GM21447 (cell line): ENCODE measurements around the gene TDRKH.
A peak's percentile ranks its signal among the peaks of the same experiment; 100 is the strongest.
"Not testable (repeated sequence)": the region's sequence is repeated elsewhere in the genome, so short reads cannot be mapped to it uniquely, and the experiment has no call there.

Source experiments
- ATAC-seq: cut with Tn5 transposase; IDR thresholded peaks from one replicate; pipeline ENCODE4 v1.9.1; 2021; ENCODE audit not compliant: unreplicated experiment

Gene TDRKH

DNA sequence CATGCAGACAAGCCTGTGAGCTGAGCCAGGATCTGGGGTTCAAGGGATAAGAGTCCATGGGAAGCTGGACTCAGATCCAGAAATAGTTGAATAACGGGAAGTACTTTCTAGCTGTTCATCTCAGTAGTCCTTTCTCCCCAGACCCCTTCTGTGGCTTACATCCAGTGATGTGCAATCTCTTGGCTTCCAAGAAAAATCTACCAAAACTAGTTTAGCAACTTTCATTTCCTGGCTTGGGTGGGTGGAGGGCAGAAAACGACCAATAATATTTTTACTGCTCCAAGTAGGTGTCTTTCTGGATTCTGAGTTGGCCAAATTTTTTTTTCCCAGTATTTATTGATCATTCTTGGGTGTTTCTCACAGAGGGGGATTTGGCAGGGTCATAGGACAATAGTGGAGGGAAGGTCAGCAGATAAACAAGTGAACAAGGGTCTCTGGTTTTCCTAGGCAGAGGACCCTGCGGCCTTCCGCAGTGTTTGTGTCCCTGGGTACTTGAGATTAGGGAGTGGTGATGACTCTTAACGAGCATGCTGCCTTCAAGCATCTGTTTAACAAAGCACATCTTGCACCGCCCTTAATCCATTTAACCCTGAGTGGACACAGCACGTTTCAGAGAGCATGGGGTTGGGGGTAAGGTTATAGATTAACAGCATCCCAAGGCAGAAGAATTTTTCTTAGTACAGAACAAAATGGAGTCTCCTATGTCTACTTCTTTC lies 21.8 kb downstream of the TDRKH start:
- ATAC-seq, result not testable (repeated sequence)

DNA sequence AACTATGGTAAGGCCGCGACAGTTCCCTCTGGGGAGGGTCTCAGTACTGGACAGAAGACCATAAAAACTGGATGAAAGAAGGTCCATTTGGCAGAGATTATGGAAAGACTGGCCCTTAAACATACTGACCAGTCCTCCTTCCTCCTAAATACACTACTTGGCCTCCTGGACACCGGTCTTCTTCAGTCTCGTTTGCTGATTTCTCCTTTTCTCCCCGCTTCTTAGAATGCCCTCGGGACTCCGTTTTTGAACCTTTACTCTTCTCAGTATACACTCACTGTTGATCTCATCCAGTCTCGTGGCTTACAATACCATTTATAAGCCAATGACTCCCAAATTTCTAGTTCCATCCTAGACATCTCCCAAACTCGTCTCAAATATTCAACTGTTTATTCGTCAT lies 26.3 kb downstream of the TDRKH start:
- ATAC-seq, result no peak

DNA sequence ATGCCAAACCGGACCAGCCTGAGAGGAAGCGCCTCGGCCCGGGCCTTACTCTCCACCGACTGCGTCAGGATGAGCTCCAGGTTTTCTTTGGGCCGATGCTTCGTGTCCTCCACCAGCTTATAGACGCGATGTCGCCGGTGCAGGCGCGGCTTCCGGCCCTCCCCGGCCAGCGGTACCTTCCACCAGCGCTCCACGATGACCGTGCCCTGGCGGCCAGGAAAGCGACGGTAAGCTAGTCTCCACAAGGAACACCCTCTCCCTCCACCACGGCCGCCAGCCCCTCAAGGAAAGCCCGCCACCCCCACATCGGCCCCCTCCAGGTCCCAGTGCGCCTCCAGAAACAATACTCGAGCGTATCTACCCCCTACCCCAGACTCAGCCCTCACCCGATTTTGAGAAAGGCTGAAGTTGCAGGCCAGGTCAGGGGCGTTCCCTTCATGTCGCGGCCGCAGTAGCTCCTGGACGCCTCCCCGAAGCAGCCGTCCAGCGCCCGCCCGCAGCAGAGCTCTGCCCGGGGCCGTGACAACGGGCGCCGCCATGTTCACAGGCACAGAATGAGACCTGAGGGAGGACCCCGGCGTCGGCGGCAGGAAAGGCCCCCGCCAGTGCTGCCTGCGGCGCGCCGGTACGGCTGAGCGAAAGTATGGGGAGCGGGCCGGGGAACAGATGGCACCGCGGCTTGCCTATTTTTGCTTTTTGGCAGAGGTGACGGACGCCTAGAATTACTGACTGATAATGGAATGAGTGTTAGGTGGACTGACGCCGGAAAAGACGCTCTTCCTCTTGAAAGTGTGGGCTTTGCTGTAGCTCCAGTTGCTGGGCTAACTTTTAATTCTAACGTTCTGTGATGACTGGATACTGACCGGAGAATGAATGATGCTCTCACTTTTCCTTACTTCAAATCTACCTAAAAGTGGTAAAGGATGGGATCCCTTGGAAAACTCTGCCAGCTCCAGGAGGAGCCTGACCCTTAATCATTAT lies 27.1 kb downstream of the TDRKH start, which contains the start of gene MRPL9:
MRPL9 (minus strand) TSS at position 556 of the 981 bp plus-strand sequence; CDS start at position 539, 17 bp downstream.
- peak; percentile 91 for ATAC-seq

DNA sequence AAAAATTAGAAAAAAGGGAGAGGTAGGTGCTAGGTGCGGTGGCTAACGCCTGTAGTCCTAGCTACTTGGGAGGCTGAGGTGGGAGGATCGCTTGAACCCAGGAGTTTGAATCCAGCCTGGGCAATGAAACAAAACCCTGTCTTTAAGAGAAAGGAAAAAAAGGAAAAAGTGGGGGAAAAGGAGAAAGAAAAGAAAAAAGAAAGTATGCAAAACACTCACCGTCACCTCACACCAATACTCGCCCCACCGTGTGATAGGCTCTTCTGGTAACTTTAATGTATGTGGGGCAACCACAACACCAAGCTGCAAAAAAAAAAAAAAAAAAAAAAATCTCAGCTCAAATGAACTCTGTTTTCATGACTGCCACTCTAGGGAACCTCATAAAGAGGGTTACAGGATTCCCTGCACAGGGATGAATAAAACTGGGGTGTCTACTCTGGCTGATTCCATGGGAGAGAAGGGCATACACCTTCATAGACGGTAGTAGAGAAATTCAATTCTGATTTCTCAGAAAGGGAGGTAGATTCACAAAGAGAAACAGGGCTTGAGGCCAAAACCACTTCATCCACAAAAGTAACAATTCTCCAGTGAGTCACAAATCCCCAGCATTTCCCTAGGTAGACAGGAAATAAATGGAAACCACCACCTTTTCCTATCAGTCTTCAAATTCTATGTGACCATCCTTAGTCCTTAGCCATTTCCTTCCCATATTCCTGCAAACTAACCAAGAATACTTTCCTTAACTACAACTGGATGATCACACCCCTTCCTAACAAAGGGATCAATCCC lies 29.5 kb downstream of the TDRKH start:
- no peak for ATAC-seq

DNA sequence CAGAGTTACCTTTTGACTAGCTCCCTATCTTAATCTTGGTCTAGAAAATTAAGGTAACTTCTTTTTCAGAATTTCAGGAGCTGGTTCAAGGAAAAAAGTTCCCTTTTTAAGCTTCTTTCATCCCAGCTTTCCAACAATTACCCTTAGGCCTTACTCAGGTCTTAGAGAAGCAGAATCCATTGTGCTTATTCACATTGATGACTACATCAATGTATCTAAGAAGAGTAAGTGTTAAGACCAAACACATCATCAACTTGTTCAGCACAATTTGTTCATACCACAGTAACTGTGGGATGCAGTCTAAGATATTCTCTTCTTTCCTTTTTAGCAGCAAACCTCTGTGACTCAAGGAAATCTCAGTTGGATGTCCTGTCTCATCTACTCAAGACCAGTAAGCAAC lies 31.1 kb downstream of the TDRKH start:
- ATAC-seq, result no peak

DNA sequence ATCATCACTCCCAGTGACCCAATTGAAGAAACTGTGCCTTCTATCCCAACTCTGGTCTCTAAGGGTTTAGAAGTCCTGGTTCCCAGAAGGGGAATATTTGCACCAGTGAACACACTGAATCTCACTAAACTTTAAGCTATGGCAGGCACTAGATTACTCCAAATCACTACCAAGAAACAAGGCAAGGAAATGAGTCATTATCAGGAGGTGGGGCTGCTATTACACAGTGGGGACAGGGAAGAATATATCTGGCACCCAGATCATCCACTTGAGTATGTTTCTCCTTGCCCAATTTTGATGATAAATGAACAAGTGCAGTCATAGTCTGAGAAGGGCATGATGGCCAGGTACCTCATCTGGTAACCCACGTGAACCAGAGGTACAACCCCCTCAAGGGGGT lies 34.0 kb downstream of the TDRKH start:
- no peak for ATAC-seq

DNA sequence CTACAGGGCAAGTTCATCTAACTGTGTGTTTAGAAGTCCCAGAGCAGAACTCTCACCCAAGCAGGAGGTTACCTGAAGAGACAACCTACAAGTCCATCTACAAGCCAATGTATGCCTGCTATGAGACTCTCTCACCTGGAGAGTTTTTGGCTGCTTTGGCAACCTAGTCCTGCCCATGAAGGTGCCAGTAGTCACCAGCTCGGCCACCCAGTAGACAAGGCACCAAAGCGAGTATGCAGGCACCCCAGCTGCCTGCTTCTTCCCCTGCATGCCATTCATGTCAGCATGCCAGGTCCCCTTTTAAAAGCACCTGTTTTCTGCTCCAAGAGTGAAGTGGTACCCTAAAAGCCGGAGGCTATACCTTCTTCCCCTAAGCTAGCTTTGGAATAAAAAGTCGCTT lies 48.8 kb downstream of the TDRKH start:
- no peak for ATAC-seq

DNA sequence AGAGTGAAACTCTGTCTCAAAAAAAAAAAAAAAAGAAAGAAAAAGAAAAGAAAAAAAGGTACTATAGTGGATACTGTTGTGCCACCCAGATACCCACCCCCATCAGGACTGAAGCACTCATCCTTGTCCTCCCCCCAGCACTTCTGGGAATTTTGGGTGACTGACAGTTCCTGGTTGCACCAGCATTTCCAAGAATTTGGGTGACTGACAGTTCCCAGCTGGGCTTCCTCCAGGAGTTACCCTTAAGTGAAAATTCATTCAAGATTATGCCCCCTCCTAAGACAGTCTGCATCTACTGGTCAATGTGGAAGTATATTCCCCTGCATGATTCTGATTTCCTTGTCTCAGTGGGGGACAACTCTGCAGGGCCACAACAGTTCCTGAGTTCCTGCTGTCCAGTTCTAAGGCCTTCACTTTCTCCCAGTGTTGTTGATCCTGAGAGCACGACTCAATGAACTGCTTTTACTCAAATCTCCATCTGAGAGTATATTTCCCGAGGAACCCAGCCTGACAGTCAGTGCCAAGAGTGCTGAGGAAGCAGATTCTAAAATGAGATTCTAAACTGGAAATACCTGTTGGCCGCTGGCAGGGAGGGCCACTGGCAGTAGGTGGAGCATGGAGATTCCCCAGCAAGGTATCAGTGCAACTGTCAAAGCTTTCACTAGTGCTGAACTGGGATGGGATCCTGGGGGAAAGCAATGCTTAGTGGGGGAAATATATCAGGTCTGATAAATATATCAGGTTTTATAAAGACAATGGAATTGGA lies 50.5 kb downstream of the TDRKH start:
- no peak for ATAC-seq

DNA sequence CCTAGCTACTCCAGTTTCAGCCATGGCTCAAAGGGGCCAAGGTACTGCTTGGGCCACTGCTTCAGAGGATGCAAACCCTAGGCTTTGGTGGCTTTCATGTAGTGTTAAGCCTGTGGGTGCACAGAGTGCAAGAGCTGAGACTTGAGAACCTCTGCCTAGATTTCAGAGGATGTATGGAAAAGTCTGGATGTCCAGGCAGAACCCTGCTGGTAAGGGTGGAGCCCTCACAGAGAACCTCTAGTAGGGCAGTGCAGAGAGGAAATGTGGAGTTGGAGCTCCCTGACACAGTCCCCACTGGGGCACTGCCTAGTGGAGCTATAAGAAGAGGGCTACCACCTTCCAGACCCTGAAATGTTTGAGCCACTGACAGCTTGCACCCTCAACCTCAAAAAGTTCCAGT lies 52.8 kb downstream of the TDRKH start:
- no peak for ATAC-seq

DNA sequence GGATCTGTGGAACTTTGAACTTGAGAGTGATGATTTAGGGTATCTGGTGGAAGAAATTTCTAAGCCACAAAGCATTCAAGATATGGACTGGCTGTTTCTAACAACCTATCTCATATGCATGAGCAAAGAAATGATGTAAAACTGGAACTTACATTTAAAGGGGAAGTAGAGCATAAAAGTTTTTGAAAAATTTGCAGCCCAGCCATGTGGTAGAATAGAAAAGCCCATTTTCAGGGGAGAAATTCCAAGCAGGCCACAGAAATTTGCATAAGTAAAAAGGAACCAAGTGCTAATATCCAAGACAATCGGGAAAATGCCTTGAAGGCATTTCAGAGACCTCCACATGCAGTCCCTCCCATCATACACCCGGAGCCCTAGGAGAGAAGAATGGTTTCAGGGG lies 53.3 kb downstream of the TDRKH start:
- no peak for ATAC-seq

DNA sequence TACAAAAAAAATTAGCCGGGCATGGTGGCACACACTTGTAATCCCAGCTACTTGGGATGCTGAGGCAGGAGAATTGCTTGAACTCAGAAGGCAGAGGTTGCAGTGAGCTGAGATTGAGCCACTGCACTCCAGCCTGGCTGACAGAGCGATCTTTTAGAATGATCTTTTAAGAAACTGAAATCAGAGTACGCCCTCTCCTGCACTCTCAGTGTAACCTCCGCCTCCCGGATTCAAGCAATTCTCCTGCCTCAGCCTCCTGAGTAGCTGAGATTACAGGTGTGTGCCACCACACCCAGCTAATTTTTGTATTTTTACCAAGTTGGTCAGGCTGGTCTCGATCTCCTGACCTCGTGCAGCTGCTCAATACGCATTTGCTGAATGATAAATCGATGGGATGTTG lies 56.3 kb downstream of the TDRKH start:
- not testable (repeated sequence) for ATAC-seq

DNA sequence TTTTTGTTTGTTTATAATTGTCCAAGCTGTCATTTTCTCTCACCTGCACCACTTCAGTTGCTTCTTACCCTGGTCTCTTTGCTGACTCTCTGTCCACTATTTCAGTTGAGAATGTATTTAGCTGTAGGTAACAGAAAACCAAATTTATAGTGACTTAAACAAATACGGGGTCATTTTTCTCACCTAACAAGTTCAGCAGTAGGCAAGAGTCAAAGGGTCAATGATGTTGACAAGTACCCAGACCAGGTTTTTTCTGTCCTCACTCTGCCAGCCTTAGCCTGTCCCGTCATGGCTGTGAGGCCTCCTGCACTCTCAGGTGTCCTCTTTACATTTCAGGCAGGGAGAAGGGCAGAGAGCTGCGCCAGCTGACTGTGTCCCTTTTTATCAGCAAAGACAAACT lies 57.2 kb downstream of the TDRKH start:
- no peak for ATAC-seq

DNA sequence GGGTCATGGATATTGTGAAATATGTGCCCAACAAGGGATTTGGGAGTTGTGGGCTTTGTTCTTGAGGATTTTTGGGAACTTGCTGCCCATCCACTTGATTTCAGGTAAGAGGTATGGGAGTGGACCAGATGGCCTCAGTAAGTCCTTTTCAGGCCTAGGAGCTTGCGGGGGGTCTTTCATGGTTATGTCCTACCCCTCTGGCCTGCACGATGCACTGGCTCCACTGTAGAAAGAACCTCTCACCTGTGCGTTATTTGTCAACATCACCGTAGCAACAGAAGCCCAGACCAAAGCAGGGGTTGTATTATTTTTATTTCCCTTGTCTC lies 60.4 kb downstream of the TDRKH start:
- ATAC-seq, result no peak

DNA sequence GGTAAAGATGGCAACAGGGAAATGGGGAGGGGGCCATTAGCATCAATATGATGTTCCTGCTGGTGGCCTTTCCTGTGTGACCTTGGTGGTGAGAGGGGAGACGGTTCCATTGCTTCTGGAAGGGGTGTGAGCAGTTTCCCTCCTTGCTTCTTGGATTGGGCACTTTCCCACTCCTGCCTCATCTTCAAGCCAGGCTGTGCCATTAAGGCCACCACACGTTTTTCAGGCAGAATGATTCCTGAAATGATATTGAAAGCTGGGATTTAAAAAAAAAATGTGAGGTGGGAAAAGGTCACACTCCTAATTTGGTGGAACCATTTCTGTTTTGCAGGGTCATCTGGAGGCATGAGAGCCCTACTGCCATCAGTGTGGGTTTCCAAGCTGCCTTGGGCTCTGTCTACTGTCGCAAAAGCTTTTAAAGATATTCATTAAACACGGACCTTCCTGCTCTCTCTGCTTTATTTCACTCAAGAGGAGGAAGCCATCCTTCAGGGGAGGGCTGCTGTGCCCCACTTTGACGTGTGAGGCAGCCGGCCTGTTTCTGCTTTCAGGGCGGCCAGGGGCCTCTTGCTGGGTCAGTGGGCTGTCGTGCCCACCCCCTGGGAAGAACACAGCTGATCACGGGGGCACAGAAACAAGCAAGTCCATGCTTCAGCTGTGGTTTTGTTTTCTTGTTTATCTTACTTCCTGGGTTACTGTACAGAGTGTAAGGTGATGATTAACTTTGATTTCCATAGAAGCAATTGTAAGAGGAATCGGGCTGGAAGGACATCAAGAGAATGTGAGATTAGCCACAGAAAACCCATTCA lies 60.9 kb downstream of the TDRKH start:
- no peak for ATAC-seq

DNA sequence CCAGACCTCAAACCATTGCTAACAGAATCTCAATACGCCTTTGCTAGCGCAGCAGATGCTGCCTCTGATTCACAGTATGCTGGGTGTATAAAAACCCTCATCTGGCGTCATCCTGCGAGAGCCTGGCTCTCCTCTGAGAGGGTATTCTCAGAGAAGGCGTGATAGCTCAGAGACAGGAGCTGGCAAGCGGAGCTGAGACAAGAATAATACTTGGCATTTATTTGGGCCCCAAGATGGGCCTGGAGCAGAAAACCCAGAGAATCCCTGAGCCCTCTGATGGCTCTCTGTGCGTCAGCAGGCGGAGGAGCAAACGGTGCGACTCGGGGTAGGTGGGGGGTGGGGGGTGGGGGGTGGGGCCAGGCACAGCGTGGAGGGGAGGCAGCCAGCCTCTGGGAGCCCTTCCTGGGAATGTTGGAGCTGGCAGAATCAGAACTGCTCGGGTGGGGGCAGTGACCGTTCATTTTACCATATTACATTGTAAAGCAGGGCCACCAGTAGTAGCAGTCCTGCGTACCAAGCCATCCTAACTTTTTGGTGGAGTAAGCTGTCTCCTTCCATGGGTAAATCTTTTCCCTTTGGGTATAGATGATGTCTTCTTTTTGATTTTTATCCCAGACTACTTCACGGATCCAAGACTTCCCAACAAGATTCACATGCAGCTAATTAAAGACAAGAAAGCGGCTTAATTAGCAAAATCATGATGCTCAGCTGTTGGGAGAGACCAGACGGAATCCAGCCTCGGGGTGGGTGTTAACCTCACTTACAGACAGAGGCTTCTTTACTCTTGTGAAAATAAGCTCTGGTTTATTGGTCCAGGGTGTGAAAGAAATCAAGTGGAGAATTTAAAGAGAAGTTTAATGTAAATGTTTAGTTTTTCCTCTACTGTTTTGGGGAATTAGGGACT lies 61.9 kb downstream of the TDRKH start:
- no peak for ATAC-seq

DNA sequence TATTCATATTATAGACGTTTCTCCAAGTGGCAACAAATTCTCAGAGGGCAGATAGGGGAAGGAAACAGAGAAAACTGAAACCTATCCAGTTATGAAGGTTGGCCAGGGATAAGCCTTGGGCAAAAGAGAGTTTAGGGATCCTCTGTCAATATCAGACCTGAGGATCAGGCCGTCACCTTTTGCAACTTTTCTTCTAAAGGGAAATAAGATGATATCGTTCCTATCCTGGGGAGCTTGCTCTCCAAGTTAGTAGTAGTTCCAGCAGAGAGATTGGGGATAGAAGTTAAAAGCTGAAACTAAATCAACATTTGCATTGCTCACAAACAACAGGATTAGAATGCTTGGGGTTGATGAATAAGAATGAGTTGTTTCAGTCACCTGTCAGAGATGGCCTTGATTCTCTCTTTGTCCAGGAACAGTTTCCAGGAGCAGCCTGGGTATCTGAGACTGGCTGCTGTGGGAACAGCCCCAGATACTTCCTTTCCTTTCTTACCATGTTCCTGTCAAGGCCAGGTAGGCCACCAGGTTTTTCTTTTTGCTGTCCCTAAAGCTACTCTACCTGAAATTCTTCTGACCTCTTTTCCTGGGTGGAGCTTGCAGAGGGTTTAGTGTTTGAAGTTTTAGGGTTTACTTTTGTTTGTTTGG lies 66.5 kb downstream of the TDRKH start:
- no peak for ATAC-seq
